ENCODE results near the gene MAPT.
"Not testable (repeated sequence)": the region's sequence is repeated elsewhere in the genome, so short reads cannot be mapped to it uniquely, and the experiment has no call there.

MAPT gene

DNA sequence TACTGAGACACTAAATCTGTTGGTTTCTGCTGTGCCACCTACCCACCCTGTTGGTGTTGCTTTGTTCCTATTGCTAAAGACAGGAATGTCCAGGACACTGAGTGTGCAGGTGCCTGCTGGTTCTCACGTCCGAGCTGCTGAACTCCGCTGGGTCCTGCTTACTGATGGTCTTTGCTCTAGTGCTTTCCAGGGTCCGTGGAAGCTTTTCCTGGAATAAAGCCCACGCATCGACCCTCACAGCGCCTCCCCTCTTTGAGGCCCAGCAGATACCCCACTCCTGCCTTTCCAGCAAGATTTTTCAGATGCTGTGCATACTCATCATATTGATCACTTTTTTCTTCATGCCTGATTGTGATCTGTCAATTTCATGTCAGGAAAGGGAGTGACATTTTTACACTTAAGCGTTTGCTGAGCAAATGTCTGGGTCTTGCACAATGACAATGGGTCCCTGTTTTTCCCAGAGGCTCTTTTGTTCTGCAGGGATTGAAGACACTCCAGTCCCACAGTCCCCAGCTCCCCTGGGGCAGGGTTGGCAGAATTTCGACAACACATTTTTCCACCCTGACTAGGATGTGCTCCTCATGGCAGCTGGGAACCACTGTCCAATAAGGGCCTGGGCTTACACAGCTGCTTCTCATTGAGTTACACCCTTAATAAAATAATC is 119.3 kb downstream of the MAPT start:
- no peak for DNase-seq

GRCh38 chr17:46019408-46019925 is 125.1 kb downstream of the MAPT start:
- not testable (repeated sequence) for DNase-seq

- DNase-seq: no peak
Measured at GRCh38 chr17:46020023-46020761, 125.8 kb downstream of the MAPT start.

DNA sequence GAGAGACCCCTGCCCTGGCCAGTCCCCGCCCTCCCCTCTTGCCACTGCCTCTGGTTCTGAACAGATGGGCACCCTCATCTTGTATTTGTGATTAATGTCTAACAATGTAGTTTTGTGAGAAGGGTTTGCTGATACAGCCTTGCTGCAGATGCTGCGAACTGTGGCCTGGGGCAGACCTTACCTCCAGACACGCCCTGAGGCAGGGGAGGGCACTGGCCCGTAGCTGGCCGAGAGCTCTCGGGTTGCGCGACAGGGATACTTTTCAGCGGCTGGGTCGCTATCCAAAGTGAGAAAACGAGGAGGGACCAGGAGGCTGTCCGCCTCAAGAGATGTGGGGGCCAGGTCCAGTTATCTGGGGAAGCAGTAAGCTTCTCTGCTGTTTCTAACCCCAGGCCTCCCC is 126.6 kb downstream of the MAPT start:
- DNase-seq: no peak

GRCh38 chr17:46023366-46023765 is 129.0 kb downstream of the MAPT start:
- DNase-seq: not testable (repeated sequence)

DNA sequence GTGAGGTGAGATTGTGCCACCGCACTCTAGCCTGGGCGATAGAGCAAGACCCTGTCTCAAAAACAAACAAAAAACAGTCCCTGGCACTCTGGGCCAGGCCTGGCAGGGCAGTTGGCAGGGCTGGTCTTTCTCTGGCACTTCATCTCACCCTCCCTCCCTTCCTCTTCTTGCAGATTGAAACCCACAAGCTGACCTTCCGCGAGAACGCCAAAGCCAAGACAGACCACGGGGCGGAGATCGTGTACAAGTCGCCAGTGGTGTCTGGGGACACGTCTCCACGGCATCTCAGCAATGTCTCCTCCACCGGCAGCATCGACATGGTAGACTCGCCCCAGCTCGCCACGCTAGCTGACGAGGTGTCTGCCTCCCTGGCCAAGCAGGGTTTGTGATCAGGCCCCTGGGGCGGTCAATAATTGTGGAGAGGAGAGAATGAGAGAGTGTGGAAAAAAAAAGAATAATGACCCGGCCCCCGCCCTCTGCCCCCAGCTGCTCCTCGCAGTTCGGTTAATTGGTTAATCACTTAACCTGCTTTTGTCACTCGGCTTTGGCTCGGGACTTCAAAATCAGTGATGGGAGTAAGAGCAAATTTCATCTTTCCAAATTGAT is 129.5 kb downstream of the MAPT start:
- DNase-seq: no peak

- no peak for DNase-seq
Measured at GRCh38 chr17:46024590-46024989, 130.2 kb downstream of the MAPT start.

DNA sequence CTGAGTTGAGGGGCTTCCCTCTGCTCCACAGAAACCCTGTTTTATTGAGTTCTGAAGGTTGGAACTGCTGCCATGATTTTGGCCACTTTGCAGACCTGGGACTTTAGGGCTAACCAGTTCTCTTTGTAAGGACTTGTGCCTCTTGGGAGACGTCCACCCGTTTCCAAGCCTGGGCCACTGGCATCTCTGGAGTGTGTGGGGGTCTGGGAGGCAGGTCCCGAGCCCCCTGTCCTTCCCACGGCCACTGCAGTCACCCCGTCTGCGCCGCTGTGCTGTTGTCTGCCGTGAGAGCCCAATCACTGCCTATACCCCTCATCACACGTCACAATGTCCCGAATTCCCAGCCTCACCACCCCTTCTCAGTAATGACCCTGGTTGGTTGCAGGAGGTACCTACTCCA is 130.7 kb downstream of the MAPT start:
- no peak for DNase-seq

DNA sequence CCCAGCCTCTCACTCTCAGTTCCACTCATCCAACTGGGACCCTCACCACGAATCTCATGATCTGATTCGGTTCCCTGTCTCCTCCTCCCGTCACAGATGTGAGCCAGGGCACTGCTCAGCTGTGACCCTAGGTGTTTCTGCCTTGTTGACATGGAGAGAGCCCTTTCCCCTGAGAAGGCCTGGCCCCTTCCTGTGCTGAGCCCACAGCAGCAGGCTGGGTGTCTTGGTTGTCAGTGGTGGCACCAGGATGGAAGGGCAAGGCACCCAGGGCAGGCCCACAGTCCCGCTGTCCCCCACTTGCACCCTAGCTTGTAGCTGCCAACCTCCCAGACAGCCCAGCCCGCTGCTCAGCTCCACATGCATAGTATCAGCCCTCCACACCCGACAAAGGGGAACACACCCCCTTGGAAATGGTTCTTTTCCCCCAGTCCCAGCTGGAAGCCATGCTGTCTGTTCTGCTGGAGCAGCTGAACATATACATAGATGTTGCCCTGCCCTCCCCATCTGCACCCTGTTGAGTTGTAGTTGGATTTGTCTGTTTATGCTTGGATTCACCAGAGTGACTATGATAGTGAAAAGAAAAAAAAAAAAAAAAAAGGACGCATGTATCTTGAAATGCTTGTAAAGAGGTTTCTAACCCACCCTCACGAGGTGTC is 131.3 kb downstream of the MAPT start:
- no peak for DNase-seq

DNA sequence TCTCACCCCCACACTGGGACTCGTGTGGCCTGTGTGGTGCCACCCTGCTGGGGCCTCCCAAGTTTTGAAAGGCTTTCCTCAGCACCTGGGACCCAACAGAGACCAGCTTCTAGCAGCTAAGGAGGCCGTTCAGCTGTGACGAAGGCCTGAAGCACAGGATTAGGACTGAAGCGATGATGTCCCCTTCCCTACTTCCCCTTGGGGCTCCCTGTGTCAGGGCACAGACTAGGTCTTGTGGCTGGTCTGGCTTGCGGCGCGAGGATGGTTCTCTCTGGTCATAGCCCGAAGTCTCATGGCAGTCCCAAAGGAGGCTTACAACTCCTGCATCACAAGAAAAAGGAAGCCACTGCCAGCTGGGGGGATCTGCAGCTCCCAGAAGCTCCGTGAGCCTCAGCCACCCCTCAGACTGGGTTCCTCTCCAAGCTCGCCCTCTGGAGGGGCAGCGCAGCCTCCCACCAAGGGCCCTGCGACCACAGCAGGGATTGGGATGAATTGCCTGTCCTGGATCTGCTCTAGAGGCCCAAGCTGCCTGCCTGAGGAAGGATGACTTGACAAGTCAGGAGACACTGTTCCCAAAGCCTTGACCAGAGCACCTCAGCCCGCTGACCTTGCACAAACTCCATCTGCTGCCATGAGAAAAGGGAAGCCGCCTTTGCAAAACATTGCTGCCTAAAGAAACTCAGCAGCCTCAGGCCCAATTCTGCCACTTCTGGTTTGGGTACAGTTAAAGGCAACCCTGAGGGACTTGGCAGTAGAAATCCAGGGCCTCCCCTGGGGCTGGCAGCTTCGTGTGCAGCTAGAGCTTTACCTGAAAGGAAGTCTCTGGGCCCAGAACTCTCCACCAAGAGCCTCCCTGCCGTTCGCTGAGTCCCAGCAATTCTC is 132.1 kb downstream of the MAPT start:
- DNase-seq: no peak

- DNase-seq: no peak
Measured at GRCh38 chr17:46027048-46027975, 133.0 kb downstream of the MAPT start.

GRCh38 chr17:46027976-46028325 is 133.6 kb downstream of the MAPT start:
- no peak for DNase-seq

DNA sequence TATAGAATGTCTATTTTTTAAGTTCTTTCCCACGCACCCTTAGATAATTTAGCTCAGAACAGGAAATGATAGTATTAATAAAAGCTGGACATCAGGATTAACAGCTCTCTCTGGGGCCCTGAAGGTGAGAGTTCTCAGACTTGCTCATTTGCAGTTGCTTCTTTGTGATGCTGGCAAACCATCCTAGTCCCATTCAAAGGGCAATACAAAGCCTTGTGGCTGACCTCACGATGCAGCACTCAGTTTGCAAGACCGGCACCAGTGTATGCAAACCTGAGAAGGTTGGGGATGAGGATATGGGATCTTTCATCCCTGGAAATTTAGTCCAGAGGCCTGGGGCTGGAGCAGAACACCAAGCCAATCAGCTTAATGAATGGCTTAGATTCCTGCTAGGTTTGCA is 134.0 kb downstream of the MAPT start:
- no peak for DNase-seq

GRCh38 chr17:46028981-46029565 is 134.7 kb downstream of the MAPT start:
- DNase-seq: no peak

DNA sequence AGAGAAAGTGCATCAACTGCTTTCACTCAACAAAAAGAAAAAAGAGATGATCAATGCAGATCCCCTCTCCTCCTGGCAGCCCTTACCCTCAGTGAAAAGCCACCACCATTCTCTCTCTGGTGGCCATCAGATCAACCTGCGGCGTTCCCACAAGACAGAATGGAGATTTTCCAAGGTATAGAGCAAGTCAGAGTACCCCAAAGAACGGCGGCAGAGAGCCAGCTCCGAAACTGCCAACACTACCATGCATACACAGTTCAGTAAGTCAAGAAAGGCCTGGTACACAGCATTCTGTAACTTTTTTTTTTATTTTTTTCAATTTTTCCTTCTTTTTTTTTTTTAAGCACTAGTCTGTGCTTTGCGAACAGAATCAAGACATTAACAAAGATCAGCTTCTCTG is 135.3 kb downstream of the MAPT start:
- DNase-seq: no peak

GRCh38 chr17:46030752-46031151 is 136.4 kb downstream of the MAPT start:
- no peak for DNase-seq

DNA sequence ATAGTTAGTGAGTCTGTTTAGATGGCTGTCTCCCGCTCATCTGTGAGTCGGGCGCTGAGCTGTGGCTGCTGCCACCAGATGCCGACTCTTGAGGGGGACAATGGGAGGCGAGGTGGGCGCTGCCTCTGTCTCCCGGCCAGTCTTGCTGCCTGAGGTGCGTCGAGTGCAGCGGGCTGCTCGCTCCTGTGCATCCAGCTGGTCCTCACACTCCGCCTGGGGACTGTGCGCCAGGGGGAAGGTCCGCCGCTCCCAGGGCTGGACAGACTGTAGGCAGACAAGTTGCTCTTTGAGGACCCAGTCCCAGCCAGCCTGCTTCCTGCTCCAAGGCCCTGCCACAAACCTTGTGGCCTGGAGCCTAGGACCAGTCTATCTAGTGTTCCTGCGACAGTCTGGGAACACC is 137.1 kb downstream of the MAPT start:
- no peak for DNase-seq

DNA sequence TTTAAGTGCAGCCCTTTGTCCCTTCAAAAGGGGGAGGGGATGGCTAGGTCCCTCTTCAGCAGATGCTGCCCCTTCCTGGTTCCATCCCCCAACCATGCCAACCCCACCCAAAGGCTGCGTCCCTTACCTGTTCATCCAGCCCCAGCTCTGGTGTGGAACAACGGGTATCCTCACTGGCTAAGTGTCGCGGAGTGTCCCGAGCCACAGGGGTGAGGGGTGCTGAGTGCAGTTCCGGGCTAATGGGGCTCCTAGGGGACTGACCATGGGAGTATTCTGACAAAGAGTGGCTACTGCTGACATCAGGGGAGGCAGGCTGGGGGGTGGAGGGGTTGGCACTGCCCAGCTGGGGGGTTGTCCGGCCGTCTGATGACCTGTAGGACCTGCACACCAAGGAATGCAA is 137.6 kb downstream of the MAPT start:
- DNase-seq: no peak

DNA sequence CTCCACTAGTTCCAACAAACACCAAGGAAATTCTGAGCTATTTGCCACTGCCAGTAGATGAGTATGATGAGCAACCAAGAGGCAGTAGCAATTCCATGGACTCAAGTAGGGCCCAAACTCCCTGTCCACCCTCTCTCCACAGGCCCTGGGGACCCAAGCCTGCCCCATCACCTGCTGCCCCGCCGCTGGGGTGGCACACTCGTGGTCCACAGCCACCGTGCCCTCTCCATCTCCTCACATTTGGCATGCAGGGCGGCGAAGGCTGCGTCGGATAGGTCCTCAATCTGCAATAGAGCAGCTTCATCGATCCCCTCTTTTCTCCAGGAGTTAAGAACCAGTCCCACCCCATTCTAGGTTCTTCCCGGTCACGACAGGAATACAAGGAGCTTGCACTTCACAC is 138.6 kb downstream of the MAPT start:
- no peak for DNase-seq

DNA sequence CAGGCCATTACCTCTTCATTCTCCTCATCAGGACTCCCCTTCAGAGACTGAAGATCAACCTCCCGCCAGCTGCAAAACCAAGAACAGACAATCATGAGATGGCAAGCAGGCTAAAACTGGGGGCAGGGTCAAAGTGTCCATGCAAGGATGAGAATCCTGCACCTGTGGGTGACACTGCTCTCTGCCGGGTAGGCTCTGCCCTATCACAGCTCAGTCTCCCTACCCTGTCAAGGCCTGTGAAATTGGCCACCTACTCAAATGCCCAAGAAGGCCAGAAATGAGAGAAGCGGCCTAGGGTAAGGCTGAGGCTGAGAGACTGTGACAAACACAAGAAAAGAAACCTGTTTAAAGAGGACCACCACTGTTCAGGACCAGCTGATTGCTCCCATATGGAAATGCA is 139.0 kb downstream of the MAPT start:
- DNase-seq: no peak
